ENCODE results near the gene ZBTB39. TPM values are rescaled to one million over a fixed set of nuclear protein-coding genes. Genes with fewer than 3 reads are reported as not detected.

The ZBTB39 gene
- total RNA-seq, 1 donor: 5.2 TPM

DNA sequence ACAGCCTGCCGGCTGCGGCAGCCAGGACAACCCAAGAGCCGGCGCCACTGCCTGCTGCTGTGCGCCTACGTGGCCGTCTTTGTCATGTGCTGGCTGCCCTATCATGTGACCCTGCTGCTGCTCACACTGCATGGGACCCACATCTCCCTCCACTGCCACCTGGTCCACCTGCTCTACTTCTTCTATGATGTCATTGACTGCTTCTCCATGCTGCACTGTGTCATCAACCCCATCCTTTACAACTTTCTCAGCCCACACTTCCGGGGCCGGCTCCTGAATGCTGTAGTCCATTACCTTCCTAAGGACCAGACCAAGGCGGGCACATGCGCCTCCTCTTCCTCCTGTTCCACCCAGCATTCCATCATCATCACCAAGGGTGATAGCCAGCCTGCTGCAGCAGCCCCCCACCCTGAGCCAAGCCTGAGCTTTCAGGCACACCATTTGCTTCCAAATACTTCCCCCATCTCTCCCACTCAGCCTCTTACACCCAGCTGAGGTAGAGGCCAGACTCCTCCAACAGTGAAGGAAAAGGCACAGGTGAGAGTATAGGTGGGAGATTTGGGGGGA is 10.3 kb downstream of the ZBTB39 start:
- H3K4me3 ChIP-seq (ENCODE audit: low read depth, low read length): no peak overlapping the region
- no peak for DNase-seq (ENCODE audit: low read depth)
- TF ChIP-seq, protein P1, sequence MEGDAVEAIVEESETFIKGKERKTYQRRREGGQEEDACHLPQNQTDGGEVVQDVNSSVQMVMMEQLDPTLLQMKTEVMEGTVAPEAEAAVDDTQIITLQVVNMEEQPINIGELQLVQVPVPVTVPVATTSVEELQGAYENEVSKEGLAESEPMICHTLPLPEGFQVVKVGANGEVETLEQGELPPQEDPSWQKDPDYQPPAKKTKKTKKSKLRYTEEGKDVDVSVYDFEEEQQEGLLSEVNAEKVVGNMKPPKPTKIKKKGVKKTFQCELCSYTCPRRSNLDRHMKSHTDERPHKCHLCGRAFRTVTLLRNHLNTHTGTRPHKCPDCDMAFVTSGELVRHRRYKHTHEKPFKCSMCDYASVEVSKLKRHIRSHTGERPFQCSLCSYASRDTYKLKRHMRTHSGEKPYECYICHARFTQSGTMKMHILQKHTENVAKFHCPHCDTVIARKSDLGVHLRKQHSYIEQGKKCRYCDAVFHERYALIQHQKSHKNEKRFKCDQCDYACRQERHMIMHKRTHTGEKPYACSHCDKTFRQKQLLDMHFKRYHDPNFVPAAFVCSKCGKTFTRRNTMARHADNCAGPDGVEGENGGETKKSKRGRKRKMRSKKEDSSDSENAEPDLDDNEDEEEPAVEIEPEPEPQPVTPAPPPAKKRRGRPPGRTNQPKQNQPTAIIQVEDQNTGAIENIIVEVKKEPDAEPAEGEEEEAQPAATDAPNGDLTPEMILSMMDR (IDR thresholded peaks at IDR 0.05; ENCODE audit: insufficient read depth, low read length): no peak

DNA sequence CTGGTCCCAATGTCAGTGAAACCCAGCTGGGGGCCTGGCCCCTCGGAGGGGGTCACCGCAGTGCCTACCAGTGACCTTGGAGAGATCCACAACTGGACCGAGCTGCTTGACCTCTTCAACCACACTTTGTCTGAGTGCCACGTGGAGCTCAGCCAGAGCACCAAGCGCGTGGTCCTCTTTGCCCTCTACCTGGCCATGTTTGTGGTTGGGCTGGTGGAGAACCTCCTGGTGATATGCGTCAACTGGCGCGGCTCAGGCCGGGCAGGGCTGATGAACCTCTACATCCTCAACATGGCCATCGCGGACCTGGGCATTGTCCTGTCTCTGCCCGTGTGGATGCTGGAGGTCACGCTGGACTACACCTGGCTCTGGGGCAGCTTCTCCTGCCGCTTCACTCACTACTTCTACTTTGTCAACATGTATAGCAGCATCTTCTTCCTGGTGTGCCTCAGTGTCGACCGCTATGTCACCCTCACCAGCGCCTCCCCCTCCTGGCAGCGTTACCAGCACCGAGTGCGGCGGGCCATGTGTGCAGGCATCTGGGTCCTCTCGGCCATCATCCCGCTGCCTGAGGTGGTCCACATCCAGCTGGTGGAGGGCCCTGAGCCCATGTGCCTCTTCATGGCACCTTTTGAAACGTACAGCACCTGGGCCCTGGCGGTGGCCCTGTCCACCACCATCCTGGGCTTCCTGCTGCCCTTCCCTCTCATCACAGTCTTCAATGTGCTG is 11.0 kb downstream of the ZBTB39 start:
- H3K4me3 ChIP-seq (ENCODE audit: low read depth, low read length): no peak overlapping the region
- no peak for DNase-seq (ENCODE audit: low read depth)
- TF ChIP-seq, protein P1 (IDR thresholded peaks at IDR 0.05; ENCODE audit: insufficient read depth, low read length): no peak

DNA sequence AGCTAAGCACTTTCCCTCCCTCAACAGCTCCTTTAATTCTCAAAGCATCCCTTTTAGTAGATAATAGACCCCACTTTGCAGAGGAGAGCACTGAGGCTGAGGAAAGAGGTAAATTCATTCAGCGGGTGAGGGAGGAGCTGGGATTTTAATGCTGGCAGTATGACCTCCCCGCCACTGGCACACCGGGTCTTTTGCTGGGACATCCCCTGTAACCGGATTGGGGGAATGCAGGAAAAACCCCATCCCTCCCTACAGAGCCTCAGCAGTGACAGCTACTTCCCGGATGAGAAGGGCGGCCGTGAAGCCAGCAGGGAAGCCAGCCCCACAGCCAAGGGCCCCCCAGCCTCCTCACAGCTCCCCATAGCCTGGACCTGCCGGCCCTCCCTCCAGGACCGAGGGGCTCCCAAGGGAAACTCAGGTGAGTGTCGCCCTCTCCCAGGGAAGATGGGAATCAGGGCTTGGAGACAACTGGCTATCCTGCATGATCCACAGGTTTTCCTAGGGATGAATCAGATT is 12.1 kb downstream of the ZBTB39 start:
- DNase-seq (ENCODE audit: low read depth): no peak
- H3K4me3 ChIP-seq (ENCODE audit: low read depth, low read length): no peak overlapping the region
- TF ChIP-seq, protein P1 (IDR thresholded peaks at IDR 0.05; ENCODE audit: insufficient read depth, low read length): no peak

DNA sequence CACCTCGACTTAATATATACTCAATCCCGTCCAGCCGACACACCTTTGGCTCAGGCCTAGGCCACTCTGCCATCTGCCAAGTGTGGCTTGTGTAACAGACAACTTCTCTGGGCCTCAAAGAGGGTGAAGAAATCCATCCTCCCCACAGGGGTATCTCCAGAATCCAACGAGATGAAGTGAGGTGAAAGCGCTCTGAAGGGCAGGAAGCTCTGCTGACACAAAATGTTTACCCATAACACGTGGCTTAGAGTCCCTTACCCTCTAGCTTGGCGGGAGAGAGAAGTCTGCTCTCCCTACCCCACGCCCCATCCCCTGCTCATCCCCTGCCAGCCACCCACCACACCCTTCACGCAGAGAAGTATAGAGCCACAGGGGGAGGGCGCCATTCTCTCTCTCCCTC is 13.0 kb downstream of the ZBTB39 start:
- TF ChIP-seq, protein P1 (IDR thresholded peaks at IDR 0.05; ENCODE audit: insufficient read depth, low read length): no peak

DNA sequence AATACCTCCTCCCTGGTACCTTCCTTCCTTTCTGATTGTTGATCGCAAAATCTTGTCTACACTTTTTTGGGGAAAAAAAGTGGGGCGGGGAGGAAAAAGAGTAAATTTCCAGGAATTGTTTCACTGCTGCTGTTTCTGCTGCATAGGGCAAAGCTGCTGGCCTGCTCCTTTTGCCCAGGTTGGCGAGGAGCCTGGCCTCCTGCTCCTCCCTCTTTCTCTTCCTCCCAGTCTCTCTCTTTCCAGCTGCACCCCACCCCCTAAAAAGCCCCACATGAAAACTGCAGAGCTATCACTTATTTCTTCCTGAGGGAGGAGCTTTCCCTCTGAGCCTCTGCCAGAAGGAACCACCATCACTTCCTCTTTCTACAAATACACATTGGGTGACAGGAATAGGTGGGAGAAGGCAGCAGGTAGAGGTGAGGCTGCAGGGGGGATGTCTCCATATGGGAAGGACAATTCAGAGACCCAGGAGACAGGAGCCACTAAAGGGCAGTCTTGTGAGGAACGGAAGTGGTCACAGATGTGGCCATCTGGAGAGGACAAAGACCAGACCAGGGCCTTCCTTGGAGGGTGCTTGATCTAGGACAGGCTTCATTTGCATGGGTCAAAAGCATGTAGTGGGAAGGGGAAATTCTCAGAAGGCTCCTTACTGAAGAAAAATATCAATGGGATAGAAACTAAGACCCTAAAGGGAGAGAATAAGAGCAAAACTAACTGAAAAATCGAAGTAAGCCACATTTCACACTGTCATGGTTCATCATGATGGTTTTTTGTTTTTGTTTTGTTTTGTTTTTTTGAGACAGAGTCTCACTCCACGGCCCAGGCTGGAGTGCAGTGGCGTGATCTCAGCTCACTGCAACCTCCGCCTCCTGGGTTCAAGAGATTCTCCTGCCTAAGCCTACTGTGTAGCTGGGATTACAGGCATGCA is 14.8 kb downstream of the ZBTB39 start:
- peak; percentile 17 for DNase-seq (ENCODE audit: low read depth)
- TF ChIP-seq, protein P1 (IDR thresholded peaks at IDR 0.05; ENCODE audit: insufficient read depth, low read length): no peak
- no peak overlapping the region for H3K4me3 ChIP-seq (ENCODE audit: low read depth, low read length)

More for the DNA sequence above, 13.0 kb downstream of the ZBTB39 start:
- no peak for DNase-seq (ENCODE audit: low read depth)
- H3K4me3 ChIP-seq (ENCODE audit: low read depth, low read length): no peak overlapping the region

DNA sequence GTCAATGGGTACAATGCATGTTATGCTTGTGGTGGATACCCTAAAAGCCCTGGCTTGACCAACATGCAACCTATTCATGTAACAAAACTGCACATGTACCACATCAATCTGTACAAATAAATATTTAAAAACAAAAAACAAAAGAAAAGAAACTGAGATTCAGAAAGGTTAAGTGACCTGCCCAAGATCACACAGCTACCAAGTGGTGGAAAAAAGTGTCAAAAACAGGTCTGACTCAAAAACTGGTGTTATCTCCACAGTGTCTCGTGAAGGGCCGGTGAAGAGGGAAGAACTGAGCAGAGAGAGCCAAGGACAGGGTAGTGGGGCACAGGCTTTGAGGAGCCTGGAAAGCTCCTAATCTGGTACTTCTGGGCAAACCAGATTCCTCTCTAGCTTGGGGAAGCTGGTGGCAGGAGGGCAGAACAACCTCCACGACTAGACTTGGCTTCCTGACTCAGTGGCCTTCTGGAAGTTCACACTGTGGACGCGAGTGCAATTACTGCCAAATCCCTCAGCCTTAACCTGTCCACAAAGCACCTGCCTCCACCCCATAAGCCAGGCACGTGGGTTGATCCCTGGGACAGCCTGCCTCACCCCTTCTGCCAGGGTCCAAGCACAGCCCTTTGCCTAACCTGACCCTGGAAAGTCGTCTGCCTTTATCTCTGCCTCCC is 15.6 kb downstream of the ZBTB39 start:
- TF ChIP-seq, protein P1 (IDR thresholded peaks at IDR 0.05; ENCODE audit: insufficient read depth, low read length): no peak
- no peak for DNase-seq (ENCODE audit: low read depth)
- H3K4me3 ChIP-seq (ENCODE audit: low read depth, low read length): no peak overlapping the region

Measured in fibroblast of the aortic adventitia (primary cell).